SK-MEL-5 (cell line): ENCODE data around the gene CMTM1. TPM values are rescaled to one million over a fixed set of nuclear protein-coding genes. Genes with fewer than 3 reads are reported as not detected.
A peak's percentile ranks its signal among the peaks of the same experiment; 100 is the strongest.

Experiments used
- DNase-seq: peaks from one replicate; pipeline ENCODE4 v3.0.0-alpha.2; 2016; ENCODE audit warnings: low read depth, low spot score
- in situ Hi-C: cut with HindIII; loops from 2 replicates; pipeline ENCODE4 v1.10.0; 2016; ENCODE audit warnings: low sequenced_read_pairs, high pct_unique_total_duplicates, low pct_unique_long_range_greater_than_20kb
- polyA plus RNA-seq, 2 experiments: library from polyadenylated mRNA; depleted of rRNA; stranded (reverse); fragments of >200 nt; gene quantifications; 2 replicates each; pipeline ENCODE4 v1.2.3, GENCODE V29; 2015
- total RNA-seq: library from RNA; depleted of rRNA; stranded (reverse); fragments of >200 nt; shearing (Covaris generic); gene quantifications from 2 replicates; pipeline ENCODE4 v1.2.3, GENCODE V29; 2014; rRNA removed

The CMTM1 gene, protein sequence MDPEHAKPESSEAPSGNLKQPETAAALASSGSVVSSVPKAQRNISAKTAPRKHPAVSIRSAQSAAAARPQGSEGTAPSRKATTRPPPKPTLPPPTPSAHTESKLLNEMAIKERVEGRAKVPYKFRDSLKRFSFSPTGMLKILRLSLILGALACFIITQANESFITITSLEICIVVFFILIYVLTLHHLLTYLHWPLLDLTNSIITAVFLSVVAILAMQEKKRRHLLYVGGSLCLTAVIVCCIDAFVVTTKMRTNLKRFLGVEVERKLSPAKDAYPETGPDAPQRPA
- total RNA-seq = 0.77 and 1.1 TPM in 2 replicates
- polyA plus RNA-seq (2015; cell fraction: cytosol; rRNA removed) = 0.94 and 1.1 TPM in 2 replicates
- polyA plus RNA-seq (2015; cell fraction: nucleus; rRNA removed) = 1.4 and 5.2 TPM in 2 replicates

DNA sequence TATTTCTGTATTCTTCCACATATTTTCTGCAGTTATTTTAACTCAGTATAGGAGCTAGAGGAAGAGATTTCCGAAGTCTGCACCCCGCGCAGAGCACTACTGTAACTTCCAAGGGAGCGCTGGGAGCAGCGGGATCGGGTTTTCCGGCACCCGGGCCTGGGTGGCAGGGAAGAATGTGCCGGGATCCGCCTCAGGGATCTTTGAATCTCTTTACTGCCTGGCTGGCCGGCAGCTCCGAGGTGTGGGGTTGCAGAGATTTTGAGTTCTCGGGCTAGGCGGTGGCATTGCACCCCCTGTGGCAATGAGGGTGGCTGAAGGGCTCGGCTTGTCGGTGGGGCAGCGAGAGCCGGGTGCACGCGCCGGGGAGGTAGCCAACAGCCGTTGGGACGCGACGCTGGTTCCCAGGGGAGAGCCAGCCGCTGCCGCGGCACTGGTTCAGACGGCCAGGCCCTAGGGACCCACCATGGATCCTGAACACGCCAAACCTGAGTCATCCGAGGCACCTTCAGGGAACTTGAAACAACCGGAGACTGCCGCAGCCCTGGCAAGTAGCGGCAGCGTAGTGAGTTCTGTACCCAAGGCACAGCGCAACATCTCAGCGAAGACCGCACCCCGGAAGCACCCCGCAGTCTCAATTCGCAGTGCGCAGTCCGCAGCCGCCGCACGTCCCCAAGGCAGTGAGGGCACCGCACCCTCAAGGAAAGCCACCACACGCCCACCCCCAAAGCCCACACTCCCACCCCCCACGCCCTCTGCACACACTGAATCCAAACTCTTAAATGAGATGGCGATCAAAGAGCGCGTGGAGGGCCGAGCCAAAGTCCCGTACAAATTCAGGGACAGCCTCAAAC lies at the start of gene CMTM1:
Gene CMTM1 (plus strand): TSS at position 389 of the 851 bp plus-strand sequence. CDS start 75 bp downstream, at position 464.
- in situ Hi-C loops = no loop called here
- DNase-seq = no peak

DNA sequence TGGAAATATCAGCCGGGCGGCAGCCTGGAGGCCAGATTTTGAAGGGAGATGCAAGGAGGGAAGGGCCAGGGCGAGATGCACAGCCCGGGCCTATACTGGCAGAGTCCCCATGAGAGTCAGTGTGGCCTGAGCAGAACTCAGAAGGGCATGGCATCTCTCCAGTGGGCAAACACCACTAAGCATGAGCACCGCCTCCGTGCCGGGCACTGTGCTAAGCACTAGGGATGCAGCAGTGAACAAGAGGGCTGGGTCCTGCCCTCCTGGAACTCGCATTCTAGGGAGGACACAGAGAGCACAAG lies 49.8 kb upstream of the CMTM1 start:
- in situ Hi-C loops = no loop called here
- DNase-seq = no peak

DNA sequence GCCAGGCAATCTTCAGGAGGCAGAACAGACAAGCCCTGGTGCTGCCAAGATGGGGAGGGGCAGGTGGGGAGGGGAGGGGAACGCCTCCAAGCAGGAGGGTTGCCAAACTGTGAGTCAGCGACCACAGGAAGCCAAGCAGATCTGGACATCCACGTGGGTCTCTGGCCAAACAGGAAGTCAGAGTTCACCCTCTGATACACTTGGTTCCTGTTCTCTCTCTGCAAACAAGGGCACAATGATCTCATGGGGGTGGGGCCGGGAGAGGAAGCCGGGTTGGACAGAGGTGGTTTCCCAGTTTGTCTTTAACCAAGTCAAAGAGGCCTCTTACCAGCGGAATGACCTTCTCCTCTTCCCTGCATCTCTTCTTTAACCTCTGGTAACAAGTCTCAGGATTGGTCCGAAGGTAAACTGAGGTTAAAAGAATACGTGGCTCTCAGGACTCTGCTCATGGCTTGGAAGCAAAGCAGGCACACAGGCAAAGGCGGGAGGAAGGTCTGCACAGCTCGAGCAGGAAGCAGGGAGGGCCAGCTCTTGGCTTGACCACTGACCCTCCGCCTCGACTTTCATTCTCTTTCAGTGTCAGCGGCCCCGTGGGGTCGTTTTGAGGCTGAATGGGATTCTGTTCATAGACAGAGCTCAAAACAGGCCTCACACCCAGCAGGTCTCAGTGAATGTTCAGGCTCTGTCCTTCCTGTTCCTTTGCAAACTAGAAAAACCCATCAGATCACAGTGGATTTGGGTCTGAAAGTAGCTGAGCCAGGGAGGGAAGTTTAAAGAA lies 49.2 kb upstream of the CMTM1 start:
- in situ Hi-C loops = no loop called here

DNA sequence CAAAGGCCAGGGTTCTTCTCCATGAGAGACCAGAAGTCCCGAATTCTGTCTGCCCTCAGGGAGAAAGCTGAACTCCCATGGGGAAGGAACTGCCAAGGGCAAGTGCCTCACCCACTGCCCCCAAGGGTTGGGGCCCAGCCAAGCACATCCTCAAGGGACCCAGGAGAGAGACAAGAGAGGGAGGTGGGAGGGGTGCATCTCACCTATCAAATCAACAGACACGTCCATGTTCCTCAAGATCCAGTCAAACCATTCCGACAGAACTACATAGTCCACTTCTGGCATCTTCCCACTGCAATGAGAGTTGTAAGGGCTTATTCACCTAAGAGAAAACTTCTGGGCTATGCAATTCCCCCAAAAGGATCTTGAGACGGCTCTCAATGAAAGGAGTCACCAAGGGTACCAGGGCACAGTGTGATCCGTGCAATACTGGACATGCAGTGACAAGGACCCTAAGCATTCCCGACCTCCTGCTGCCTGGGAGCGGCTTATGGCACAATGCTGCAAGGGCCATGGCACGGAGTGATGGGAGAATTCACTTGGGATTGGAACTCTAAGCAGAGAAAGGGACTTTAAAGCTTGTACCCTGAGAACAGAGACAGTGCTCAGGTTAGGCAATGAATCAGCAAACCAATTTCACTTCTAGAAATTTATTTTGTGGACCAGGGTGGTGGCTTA lies 48.5 kb upstream of the CMTM1 start:
- in situ Hi-C loops = no loop called here
- DNase-seq = no peak

More for the DNA sequence above, 49.2 kb upstream of the CMTM1 start:
- DNase-seq = peak; percentile 98

DNA sequence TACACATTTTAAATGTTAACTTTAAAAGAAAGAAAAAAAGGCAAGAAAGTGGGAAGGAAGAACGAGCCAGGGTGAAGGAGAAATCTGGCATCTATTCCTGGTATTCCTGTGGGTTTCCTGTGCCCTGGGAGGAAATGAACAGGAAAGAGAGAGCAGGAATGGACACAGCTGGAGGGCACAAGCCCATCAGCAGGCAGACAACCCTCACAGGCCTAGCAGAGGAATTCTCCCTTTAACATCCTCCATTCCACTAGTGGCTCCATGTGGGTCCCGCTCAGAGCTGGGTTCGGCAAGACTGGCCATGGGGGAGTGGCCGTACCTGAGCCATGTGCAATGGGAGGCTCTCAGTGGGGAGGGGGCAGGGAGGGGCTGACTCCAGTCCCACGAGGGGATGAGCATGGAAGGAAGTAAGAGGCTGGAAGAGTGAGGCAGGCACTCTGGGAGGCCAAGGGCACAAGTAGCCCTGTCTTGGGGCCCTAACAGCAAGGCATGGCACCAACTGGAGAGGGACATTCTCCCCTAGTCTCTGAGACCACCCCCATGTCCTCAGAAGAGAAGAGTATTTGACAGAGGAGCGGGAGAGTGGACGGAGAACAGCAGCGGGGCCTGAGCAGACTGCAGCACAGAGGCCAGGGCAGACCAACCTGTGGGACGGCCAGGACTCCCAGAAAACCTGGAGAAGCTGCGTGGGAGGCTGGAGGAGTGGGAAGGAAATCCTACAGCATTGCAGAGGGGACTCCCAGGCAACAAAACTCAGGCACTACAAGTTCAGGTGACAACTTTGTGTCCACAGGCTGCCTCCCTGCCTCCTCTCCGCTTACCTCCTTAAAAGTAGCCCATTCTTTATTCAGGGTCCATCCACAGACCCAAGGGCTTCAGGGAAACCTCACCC lies 46.5 kb upstream of the CMTM1 start:
- DNase-seq = no peak

DNA sequence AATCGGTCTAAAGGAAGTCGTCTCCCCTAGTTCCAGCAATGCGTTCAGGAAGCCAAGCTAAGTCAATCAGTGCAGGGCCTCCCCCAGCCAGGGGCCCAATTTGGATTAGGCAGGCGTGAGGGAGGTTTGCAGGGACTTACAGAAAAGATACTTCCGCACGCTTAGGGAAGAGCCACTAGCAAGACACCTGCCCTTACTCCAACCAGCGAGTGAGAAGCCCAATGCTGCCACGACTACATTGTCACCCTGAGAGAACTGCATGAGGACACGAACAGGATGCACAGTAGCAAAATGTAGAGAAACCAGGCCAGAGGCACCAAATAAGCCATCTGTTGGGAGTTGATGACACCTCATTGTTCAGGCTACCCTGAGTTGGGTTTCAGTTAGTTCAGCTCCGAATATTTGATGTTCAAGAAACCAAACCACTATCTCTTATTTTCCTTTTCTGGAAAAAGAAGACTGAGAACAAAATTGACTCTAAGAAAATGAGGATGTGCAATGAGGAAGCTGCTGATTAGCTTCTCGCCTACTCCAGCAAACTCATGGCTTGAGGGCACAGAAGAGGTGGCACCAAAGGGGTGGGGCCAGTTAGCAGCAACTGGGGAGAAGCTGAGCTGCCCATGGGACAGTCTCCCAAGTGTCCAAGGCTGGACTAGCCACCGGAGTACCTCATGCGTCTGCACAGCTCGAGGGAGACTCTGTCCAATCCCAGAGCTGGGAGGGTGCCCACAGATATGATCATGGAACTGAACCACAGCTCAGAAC lies 45.7 kb upstream of the CMTM1 start:
- in situ Hi-C loops = no loop called here

More for the DNA sequence above, 46.5 kb upstream of the CMTM1 start:
- in situ Hi-C loops = no loop called here

DNA sequence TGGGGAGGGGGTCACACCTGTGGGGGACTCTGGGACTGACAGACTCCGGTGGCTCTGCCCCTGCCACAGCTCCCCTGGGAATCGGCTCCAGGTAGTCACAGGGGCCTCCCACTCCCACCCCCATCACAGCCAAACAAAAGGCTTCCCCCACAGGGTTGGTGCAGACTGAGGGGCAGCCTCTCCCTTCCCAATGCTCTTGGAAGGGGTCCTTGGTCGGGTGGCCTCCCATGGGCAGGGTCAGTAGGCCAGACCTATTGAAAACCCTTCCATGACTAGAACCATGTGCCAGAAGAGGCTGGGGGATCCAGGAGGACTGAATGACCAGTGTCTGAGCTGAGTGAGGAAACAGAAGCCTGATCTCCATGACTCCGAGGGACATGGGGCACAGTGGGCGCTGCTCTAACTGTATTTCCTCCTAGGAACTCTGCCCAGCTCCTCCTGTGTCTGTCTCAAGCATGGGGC lies 45.0 kb upstream of the CMTM1 start:
- DNase-seq = no peak
- in situ Hi-C loops = no loop called here

More for the DNA sequence above, 45.7 kb upstream of the CMTM1 start:
- DNase-seq = no peak

DNA sequence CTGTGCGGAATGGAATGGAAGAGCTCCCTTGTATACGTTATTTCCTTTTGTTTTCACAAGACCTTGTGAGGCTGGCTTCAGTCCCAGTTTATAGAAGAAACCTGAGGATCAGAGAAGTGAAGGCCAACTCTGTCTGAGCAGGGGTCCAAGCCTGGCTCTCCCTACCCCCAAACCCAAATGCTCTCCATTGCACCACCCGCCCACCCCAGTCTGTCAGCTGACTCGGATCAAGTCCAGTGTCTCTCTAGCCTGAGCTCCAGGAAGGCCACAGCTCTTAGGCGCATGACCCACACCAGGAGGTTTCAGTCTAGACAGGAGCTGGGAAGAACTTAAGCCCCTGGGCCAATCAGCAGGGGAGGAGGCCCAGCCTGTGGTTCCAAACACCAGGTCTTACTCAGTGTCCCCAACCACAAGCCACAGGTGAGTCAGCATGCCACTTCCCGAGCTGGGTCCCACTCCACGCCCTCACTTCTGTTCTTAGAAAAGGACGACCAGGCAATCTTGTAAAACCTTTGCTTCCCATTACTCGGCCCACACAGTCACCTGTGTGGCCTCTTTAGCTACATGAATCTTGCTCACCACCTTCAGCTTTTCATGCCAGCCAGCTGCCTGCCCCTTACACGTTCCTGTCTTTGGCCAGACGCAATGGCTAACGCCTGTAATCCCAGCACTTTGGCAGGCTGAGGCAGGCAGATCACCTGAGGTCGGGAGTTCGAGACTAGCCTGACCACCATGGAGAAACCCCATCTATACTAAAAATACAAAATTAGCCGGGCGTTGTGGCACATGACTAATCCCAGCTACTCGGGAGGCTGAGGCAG lies 44.1 kb upstream of the CMTM1 start:
- in situ Hi-C loops = no loop called here
- DNase-seq = peak; percentile 77

DNA sequence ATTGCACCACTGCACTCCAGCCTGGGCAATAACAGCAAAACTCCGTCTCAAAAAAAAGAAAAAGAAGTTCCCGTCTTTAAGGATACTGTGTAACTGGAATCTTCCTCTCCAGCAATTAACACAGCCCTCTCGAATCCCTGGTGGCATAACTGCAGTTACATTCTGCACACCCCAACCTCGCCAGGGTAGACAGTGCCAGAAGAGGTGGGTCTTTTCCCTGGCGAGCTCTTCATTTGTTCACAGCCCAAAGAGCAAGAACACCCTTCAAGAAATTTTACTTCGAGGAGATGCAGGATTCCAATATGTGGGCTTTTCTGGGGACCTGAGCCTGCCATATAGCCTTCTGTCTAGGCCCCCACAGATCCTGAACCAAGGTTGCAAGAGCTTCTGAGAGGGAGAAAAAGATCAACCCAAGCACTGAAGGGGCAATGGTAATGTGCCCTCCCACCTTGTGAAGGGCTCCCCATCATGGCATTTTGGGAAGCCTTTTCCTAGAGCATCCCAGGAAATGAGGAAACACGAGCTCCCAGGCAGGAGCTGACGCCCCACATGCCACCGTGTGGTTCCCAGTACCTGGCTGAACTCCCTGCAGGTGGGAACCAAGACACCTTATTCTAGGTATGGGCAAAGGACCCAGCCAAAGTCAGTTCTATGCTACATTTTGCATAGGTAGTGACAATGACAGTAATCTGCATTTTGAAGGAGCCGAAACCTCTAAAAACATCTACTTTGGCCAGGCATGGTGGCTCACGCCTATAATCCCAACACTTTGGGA lies 43.2 kb upstream of the CMTM1 start:
- in situ Hi-C loops = no loop called here
- no peak for DNase-seq

DNA sequence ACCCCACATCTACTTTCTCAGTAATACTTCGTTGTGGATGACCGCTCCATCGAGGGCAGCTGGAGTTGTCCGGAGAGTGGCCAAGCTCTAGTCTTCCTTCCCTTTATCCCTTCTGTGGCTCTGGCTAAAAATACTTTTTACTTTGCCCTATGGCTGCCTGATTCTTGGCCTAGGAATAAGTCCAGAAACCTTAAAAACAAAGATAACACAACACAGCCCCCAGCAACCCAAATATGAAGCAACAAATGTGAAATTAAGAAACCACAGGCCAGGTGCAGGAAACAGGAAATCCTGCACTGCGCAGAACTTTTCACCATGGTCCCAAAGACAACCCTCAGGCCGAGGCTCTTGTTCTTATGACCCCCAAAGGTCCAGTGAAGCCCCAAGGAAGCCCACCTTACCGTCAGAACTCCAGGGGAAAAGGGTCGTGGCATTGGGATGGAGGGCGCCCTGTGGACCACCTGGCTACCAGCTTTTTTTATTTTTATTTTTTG lies 42.3 kb upstream of the CMTM1 start:
- DNase-seq = no peak
- in situ Hi-C loops = no loop called here

DNA sequence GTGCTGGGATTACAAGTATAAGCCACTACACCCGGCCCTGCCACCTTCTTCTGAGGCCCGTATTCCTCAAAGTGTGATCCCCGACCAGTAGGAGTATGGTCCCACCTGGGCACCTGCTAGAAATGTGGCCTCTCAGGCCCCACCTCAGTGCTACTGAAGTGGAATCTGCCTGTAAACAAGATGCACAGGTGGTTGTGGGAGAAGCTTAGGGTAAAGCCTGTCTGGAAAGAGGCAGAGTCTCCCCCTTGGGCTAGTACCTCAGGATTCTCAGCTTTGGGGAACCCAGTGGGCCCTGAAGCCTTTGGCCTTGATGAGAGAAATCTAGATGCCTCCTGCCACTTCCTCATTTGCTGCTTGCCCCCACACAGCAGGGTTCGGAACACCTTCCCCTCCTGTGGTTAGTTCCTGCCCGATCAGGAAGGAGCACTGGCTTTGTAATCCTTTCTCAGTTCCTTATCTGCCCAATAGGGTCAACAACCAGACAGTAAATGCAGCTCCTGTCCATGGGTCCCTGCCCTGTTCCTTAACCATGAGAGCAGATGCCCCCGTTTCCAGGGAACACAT lies 41.6 kb upstream of the CMTM1 start:
- no peak for DNase-seq
- in situ Hi-C loops = no loop called here

DNA sequence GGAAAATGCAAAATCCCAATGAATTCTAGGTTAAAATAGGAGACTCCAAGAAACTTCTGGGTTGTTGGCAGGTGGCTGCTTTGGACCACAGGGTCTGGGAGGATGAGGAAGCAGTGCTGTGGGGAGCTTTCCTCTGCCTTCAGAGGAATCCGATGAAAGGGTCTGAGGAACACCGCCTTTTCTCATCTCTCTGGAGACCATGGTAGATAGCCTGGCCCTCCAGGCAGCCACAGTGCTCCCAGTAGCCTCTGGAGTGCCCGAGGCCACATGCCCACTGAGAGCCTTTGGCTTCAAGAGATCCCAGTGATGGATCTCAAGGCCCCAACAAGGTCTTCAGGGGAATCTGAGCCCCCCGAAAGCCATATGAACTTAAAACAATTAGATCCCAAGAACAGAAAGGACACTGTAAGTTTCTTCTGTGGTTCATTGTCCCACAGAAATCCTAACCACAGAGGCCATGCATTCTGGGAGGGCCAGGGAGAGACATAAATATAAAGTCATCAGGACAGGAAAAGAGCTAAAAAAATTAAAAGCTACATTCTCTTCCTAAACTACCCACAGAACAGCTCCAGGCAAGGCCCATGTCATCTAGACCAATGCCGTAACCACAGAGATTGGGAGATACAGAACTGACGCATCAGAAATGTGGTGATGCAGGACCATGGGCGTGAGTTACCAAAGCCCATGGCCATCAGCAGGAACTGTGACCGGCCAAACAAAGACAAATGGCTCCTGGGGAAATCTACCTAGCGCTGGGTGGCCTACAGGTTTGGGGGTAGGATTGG lies 40.7 kb upstream of the CMTM1 start:
- DNase-seq = peak; percentile 41
- in situ Hi-C loops = no loop called here

DNA sequence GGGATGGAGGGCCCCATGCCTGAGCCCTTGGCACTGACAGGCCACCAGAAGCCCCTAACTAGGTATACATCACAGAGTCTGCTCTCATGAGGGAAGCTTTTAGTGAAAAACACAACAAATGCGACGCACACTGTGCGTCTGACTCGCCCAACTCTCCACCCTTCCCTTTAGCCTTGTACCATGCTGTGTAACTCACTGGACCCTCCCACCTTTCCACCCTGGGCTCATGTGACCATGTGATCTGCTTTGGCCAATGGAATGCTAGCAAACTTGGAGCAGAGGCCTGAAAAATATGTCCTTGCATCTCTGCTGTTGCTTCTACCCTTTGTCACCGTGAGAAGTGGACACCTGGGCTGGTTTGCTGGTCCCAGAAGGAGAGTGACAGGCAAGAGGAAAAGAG lies 37.9 kb upstream of the CMTM1 start:
- in situ Hi-C loops = no loop called here
- DNase-seq = no peak
